ENCODE results near the gene PRDM16. TPM values are rescaled to one million over a fixed set of nuclear protein-coding genes. Genes with fewer than 3 reads are reported as not detected.

Gene PRDM16
- total and polyA plus RNA-seq, 2 of the 8 experiments (the other 6 are each of a cell fraction or from before 2014, with no cell fraction given): 0.39 to 0.43 TPM

- TF ChIP-seq CHD7 (IDR thresholded peaks at IDR 0.05; ENCODE audit: insufficient replicate concordance, low read length) (no peak), CTCF (IDR thresholded peaks at IDR 0.05; ENCODE audit: control extremely low read depth in 1 of 3, insufficient read depth in 1 of 3, low read depth in 1 of 3, low read length in 3 of 3) (no peak), SRF (IDR thresholded peaks at IDR 0.05; ENCODE audit: low read depth, low read length) (no peak), SP2 (IDR thresholded peaks at IDR 0.05; ENCODE audit: low read length) (no peak), POU5F1 (IDR thresholded peaks at IDR 0.05; ENCODE audit: low read depth, low read length) (no peak), GTF2F1 (IDR thresholded peaks at IDR 0.05; ENCODE audit: borderline replicate concordance, low read depth, low read length) (no peak), RAD21 (IDR thresholded peaks at IDR 0.05 in 1 of 2, conservative IDR thresholded peaks at IDR 0.05 in 1 of 2; ENCODE audit: low read depth in 2 of 2, low read length in 2 of 2) (no peak), BRCA1 (IDR thresholded peaks at IDR 0.05; ENCODE audit: low read depth, low read length) (no peak), KDM5A (IDR thresholded peaks at IDR 0.05; ENCODE audit: low read length) (no peak), YY1 (IDR thresholded peaks at IDR 0.05; ENCODE audit: low read depth, low read length) (no peak)
These were observed 91.0 kb downstream of the PRDM16 start (continued) for GRCh38 chr1:3159996-3160395.

Data from H1 (cell line).